DMS153 treated with DMSO at 0.1 percent for 48 hours (cell line): ENCODE data around the gene PLSCR4.
"Not testable (repeated sequence)": the region's sequence is repeated elsewhere in the genome, so short reads cannot be mapped to it uniquely, and the experiment has no call there.

Source experiments
- DNase-seq: peaks from one replicate; lab custom pipeline; 2025; ENCODE audit not compliant: unreplicated experiment; lab: John Stamatoyannopoulos, UW

The PLSCR4 gene

GRCh38 chr3:146249921-146250320 lies 984 bp downstream of the PLSCR4 start:
- peak; percentile 4 for DNase-seq

- DNase-seq = no peak
These were observed 3.0 kb downstream of the PLSCR4 start for GRCh38 chr3:146247911-146248310.

GRCh38 chr3:146246526-146246925 lies 4.4 kb downstream of the PLSCR4 start:
- DNase-seq = no peak

- DNase-seq = no peak
These were observed 7.3 kb downstream of the PLSCR4 start for GRCh38 chr3:146243559-146243958.

- no peak for DNase-seq
These were observed 9.2 kb downstream of the PLSCR4 start for GRCh38 chr3:146241523-146242240.

GRCh38 chr3:146233487-146233886 lies 17.4 kb downstream of the PLSCR4 start:
- DNase-seq = no peak

GRCh38 chr3:146227486-146227885 lies 23.4 kb downstream of the PLSCR4 start:
- DNase-seq = no peak

GRCh38 chr3:146226881-146227280 lies 24.0 kb downstream of the PLSCR4 start:
- no peak for DNase-seq

GRCh38 chr3:146225458-146225857 lies 25.4 kb downstream of the PLSCR4 start:
- not testable (repeated sequence) for DNase-seq

GRCh38 chr3:146223401-146224373 lies 27.2 kb downstream of the PLSCR4 start:
- DNase-seq = no peak

- no peak for DNase-seq
These were observed 28.5 kb downstream of the PLSCR4 start for GRCh38 chr3:146222204-146223046.

GRCh38 chr3:146221276-146221675 lies 29.6 kb downstream of the PLSCR4 start:
- no peak for DNase-seq

GRCh38 chr3:146218880-146219866 lies 31.7 kb downstream of the PLSCR4 start:
- peak; percentile 34 for DNase-seq

- DNase-seq = no peak
These were observed 33.6 kb downstream of the PLSCR4 start for GRCh38 chr3:146217324-146217723.

- DNase-seq = no peak
These were observed 36.4 kb downstream of the PLSCR4 start for GRCh38 chr3:146214493-146214892.

- no peak for DNase-seq
These were observed 41.5 kb downstream of the PLSCR4 start for GRCh38 chr3:146209371-146209770.

GRCh38 chr3:146203776-146204175 lies 47.1 kb downstream of the PLSCR4 start:
- DNase-seq = no peak

GRCh38 chr3:146200461-146201220 lies 50.3 kb downstream of the PLSCR4 start:
- DNase-seq = no peak

GRCh38 chr3:146199762-146200161 lies 51.1 kb downstream of the PLSCR4 start:
- DNase-seq = no peak
